Measurements from ENCODE around the gene SYT5.

SYT5 gene

DNA sequence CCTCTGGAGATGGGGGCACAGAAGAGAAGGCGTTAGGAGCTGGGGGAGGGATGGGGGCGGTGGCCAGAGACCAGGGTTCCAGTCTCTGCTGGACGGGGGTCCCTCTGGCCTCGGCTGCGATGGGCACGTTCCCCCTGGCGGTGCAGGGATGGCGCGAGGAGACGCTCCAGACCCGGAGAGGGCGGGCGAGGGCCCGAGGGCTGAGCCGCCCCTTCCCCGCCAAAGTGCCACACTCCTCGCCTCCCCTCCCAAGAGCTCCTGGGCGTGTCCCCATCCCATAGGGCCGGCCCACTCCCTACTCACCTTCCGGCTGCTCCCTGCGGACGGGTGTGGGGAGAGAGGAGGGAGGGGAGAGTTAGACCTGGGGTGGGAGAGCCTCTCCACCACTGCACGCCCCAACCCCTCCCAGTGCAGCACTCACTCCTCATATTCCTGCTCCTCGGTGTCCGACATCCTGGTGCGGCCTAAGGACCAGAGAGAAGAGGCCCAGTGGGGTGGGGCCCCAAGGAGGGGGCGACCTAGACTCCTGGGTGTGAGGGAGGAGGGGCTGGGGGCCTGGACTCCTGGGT is 33.3 kb downstream of the SYT5 start:
- peaks cover 9% of the 10 kb centered on the region; the same call in 1 of the 2 replicates for H3K27me3 ChIP-seq
- H3K4me2 ChIP-seq, result peak overlapping the region; percentile 71
- peak overlapping the region; percentile 69 for H3K4me3 ChIP-seq
- TF ChIP-seq Cebpa-rat (IDR thresholded peaks at IDR 0.05), result no peak
- peaks cover 42% of the 10 kb centered on the region for H3K4me1 ChIP-seq
- peak overlapping the region; percentile 9; the same call in 1 of the 2 replicates for H3K27ac ChIP-seq
- H3K9ac ChIP-seq, result peak overlapping the region; percentile 63
- no peaks in the 10 kb centered on the region for H4K20me1 ChIP-seq
- 0 out of 2 replicates have a peak, but pooled peaks cover 7% of the 10 kb centered on the region for H3K36me3 ChIP-seq
- no peaks in the 10 kb centered on the region for H3K9me3 ChIP-seq

DNA sequence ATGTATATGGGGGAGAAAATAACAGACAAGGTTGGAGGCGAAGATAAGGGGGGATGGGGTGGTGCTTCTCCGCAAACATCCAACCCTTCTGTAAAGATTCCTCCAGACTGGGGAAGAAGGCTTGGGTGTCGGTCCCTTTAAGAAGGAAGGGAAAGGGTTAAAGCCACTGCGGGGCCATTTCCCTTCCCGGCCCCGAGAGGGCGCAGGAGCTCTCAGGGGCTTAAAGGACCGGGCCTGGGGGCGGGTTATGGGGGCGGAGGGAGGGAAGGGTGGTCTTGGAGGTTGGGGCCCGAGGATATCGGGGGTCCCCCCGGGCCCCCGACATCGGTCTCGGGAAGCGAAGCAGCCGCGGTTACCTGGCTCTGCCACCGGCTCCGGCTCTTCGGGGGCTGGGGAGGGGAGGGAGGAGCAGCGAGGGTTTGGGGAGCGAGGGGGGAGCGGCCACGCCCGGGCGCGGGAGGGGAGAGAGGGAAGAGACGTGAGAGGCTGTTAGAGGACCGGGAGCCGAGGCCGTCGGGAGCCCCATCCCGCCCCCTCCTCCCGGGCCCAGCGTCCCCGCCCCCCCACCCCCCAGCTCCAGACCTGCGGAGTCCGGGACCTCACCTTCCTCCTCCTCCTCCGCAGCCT is 33.9 kb downstream of the SYT5 start:
- no peaks in the 10 kb centered on the region for H3K9me3 ChIP-seq
- H3K9ac ChIP-seq, result peak overlapping the region; percentile 63
- H3K4me2 ChIP-seq, result peak overlapping the region; percentile 71
- H3K4me3 ChIP-seq, result peak overlapping the region; percentile 69
- no peaks in the 10 kb centered on the region for H4K20me1 ChIP-seq
- peaks cover 43% of the 10 kb centered on the region for H3K4me1 ChIP-seq
- TF ChIP-seq Cebpa-rat (IDR thresholded peaks at IDR 0.05), result no peak
- H3K36me3 ChIP-seq, result 0 out of 2 replicates have a peak, but pooled peaks cover 4% of the 10 kb centered on the region
- H3K27ac ChIP-seq, result no peak overlapping the region
- peaks cover 9% of the 10 kb centered on the region; the same call in 1 of the 2 replicates for H3K27me3 ChIP-seq

DNA sequence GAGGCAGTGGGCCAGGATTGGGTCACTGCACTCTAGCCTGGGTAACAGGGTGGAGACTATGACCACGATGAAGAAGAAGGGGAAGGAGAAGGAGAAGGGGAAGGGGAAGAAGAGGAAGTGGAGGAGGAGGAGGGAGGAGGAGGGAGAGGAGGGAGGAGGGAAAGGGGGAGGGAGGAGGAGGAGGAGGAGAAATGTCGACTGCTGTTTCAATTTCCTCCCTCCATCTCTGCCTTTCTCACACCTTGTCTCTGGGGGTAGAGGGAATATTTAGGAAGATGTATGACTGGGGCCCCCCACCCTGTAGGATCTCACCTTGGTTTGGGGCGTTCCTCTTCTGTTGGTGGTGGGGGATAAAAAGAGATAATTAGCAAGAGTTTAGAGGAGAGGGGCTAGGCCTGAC is 34.9 kb downstream of the SYT5 start:
- H3K4me2 ChIP-seq, result peak overlapping the region; percentile 71
- no peak overlapping the region for H3K9ac ChIP-seq
- no peaks in the 10 kb centered on the region for H4K20me1 ChIP-seq
- no peaks in the 10 kb centered on the region for H3K9me3 ChIP-seq
- peak overlapping the region; percentile 15; the same call in 1 of the 2 replicates for H3K27ac ChIP-seq
- TF ChIP-seq Cebpa-rat (IDR thresholded peaks at IDR 0.05), result no peak
- H3K4me3 ChIP-seq, result peak overlapping the region; percentile 69; the same call in 1 of the 2 replicates
- peaks cover 9% of the 10 kb centered on the region; the same call in 1 of the 2 replicates for H3K27me3 ChIP-seq
- 0 out of 2 replicates have a peak, but pooled peaks cover 4% of the 10 kb centered on the region for H3K36me3 ChIP-seq
- H3K4me1 ChIP-seq, result peaks cover 43% of the 10 kb centered on the region

DNA sequence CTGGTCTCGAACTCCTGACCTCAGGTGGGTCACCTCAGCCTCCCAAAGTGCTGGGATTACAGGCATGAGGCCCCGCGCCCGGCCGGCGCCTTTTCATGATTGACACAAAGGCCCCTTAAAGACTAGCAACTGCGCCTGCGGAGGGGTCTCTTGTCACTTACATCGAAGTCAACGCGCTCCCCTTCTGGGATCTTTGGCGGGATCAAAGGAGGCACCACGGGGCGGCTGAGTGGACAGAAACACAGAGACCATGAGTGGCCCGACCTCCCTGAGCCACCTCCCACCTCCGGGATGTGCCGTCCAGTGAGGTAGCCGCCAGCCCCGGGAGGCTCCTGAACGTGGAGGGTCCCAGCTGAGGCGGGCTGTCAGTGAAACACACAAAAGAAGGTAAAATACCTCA is 38.4 kb downstream of the SYT5 start:
- Histone ChIP-seq H3K4me3 (no peak overlapping the region), H3K27me3 (peaks cover 9% of the 10 kb centered on the region; the same call in 1 of the 2 replicates), H4K20me1 (no peaks in the 10 kb centered on the region), H3K4me2 (peak overlapping the region; percentile 17), H3K9me3 (no peaks in the 10 kb centered on the region), H3K27ac (no peak overlapping the region), H3K9ac (no peak overlapping the region), H3K36me3 (0 out of 2 replicates have a peak, but pooled peaks cover 4% of the 10 kb centered on the region), H3K4me1 (peaks cover 23% of the 10 kb centered on the region)
- no peak for TF ChIP-seq Cebpa-rat (IDR thresholded peaks at IDR 0.05)

- Histone ChIP-seq H3K27ac (no peak overlapping the region), H3K36me3 (no peaks in the 10 kb centered on the region), H3K9ac (no peak overlapping the region), H3K9me3 (no peaks in the 10 kb centered on the region), H3K27me3 (peaks cover 2% of the 10 kb centered on the region; the same call in 1 of the 2 replicates), H3K4me1 (peaks cover 45% of the 10 kb centered on the region), H3K4me3 (no peak overlapping the region), H3K4me2 (no peak overlapping the region), H4K20me1 (no peaks in the 10 kb centered on the region)
- TF ChIP-seq Cebpa-rat (IDR thresholded peaks at IDR 0.05), result no peak
These were observed 42.2 kb downstream of the SYT5 start for GRCh38 chr19:55137915-55138314.

- no peak for TF ChIP-seq Cebpa-rat (IDR thresholded peaks at IDR 0.05)
- Histone ChIP-seq H3K27me3 (no peaks in the 10 kb centered on the region), H3K27ac (no peak overlapping the region), H3K4me2 (peak overlapping the region; percentile 56; the same call in 1 of the 2 replicates), H3K4me3 (no peak overlapping the region), H3K36me3 (no peaks in the 10 kb centered on the region), H4K20me1 (no peaks in the 10 kb centered on the region), H3K9ac (no peak overlapping the region), H3K4me1 (peaks cover 48% of the 10 kb centered on the region), H3K9me3 (no peaks in the 10 kb centered on the region)
These were observed 43.5 kb downstream of the SYT5 start for GRCh38 chr19:55136399-55137102.

- H3K27ac ChIP-seq, result no peak overlapping the region
- H3K9ac ChIP-seq, result no peak overlapping the region
- no peaks in the 10 kb centered on the region for H4K20me1 ChIP-seq
- peak overlapping the region; percentile 56 for H3K4me2 ChIP-seq
- no peaks in the 10 kb centered on the region for H3K9me3 ChIP-seq
- H3K36me3 ChIP-seq, result no peaks in the 10 kb centered on the region
- H3K4me3 ChIP-seq, result no peak overlapping the region
- peaks cover 44% of the 10 kb centered on the region for H3K4me1 ChIP-seq
- no peaks in the 10 kb centered on the region for H3K27me3 ChIP-seq
- no peak for TF ChIP-seq Cebpa-rat (IDR thresholded peaks at IDR 0.05)
These were observed 45.4 kb downstream of the SYT5 start for GRCh38 chr19:55134736-55135135.

DNA sequence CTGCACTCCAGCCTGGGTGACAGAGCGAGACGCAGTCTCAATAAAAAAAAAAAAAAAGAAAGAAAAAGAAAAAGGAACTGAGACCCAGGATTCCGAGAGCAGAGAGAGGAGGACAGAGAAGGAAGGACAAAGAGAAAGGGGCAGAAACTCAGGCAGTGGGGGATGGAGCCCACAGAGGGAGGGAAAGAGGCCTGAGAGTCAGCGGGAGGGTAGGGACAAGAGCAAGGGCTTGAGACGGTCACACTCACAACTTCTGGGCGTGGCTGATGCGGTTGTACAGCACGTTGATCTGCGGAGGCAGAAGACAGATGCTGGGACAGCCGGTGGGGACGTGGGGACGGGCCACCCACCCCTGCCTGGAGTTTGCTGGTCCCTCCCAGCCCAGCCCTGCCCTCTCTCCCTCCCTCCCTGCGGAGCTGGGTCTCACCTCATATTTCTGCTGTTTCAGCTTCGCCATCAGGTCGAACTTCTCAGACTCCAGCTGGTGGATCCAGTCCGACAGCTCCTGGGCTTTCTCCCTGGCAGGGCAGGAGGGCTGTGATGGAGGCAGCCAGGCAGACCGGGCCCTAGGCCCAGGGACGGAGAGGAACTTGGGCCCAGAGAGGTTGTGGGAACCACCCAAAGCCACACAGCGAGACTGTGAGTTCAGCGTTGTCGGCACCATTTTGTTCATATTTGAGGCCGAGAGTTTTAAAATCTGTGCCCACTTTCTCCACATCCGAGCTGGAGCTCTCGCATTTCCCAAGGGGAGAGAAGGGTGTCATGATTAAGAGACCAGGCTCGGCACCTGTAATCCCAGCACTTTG is 46.2 kb downstream of the SYT5 start:
- Histone ChIP-seq H3K4me3 (no peak overlapping the region), H3K4me1 (peaks cover 44% of the 10 kb centered on the region), H3K4me2 (peak overlapping the region; percentile 67), H3K36me3 (no peaks in the 10 kb centered on the region), H3K9ac (no peak overlapping the region; the same call in 1 of the 2 replicates), H4K20me1 (no peaks in the 10 kb centered on the region), H3K27ac (peak overlapping the region; percentile 41), H3K9me3 (no peaks in the 10 kb centered on the region), H3K27me3 (no peaks in the 10 kb centered on the region)
- no peak for TF ChIP-seq Cebpa-rat (IDR thresholded peaks at IDR 0.05)

DNA sequence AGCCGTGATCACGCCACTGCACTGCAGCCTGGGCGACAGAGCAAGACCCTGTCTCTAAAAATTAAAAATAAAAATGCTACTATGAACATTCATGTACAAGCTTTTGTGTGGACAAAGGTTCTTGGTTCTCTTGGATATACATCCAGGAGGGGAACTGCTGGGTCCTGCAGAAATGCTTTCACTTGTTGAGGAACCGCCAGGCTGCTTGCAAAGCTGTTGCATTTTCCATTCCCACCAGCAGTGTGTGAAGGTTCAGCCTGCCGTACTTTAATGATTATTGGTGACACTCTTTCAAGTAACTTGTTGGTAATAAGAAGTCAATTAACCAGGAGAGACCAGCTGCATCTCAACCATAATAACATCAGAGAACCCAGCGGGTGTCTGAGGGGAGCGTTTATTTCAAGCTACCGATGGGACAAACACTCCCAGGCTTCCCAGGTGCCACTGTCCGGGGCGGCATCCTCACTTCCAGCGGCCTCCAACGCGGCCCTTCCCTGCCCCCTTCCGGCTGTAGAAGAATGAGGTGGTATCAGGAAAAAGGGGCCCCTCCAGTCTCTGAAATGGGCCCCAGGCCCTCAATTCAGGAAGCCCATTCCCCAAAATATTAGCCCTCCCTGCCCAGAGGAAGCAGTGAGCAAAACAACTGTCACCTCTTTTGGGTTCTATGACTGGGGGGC is 47.5 kb downstream of the SYT5 start:
- peak overlapping the region; percentile 16 for H3K4me2 ChIP-seq
- no peaks in the 10 kb centered on the region for H3K36me3 ChIP-seq
- no peaks in the 10 kb centered on the region for H3K9me3 ChIP-seq
- no peak overlapping the region for H3K9ac ChIP-seq
- peaks cover 44% of the 10 kb centered on the region for H3K4me1 ChIP-seq
- TF ChIP-seq Cebpa-rat (IDR thresholded peaks at IDR 0.05), result no peak
- H3K27me3 ChIP-seq, result no peaks in the 10 kb centered on the region
- no peak overlapping the region for H3K4me3 ChIP-seq
- H3K27ac ChIP-seq, result no peak overlapping the region
- H4K20me1 ChIP-seq, result no peaks in the 10 kb centered on the region
